GM08714 (cell line): ENCODE measurements around the gene HAAO.
"Not testable (repeated sequence)": the region's sequence is repeated elsewhere in the genome, so short reads cannot be mapped to it uniquely, and the experiment has no call there.

ENCODE experiments used
- H3K4me3 ChIP-seq: fragments of 200-500 bp; sonication (Bioruptor generic); 2 replicates; pipeline ENCODE4 v1.5.1; 2014; ENCODE audit warnings: mild to moderate bottlenecking, low read length, inconsistent platforms
- ZNF274 ChIP-seq: IDR thresholded peaks from 2 replicates; pipeline ENCODE4 v1.6.1; 2012; ENCODE audit warnings: mild to moderate bottlenecking, low read depth, low read length

HAAO gene

DNA sequence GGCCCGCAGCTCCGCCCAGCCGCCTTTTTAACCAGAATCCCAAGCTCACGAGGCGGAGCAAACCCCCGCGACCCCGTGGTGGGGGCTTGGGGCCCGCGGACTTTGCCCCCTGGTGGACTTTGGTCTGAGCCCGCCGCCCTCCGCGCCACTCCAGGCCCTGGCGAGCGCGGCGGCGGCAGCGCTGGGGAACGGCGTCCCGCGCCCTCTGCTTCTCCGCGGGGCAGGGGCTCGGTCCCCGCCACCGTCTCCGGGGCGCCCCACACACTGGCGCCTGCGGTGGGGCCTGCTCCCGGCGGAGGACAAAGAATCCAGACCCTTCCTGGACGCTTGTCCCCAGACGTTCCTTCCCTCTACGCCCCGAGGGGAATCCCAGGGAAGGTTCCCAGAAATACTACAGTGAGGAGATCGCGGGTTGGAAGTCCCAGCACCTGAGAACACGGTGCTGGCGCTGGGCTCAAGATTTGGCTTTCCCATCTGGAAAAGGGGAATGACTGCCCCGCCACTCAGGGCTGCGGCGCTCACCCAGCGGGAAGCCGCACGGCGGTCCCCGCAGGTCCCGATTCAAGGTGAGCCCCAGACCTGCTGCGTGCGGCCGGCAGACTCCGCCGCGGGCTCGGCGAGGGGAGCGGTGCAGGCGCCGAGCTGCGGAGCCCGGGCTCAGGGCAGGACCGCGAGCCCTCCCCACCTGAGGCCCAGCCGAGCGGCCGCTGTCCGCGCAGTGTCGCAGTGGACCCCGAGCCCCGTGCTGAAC, at the start of gene HAAO:
Gene HAAO, minus strand, starts transcription at position 1 of the 751 bp plus-strand sequence. CDS start 47 bp downstream, outside the sequence.
- peak within 1 kb of the TSS; percentile 77 for H3K4me3 ChIP-seq

DNA sequence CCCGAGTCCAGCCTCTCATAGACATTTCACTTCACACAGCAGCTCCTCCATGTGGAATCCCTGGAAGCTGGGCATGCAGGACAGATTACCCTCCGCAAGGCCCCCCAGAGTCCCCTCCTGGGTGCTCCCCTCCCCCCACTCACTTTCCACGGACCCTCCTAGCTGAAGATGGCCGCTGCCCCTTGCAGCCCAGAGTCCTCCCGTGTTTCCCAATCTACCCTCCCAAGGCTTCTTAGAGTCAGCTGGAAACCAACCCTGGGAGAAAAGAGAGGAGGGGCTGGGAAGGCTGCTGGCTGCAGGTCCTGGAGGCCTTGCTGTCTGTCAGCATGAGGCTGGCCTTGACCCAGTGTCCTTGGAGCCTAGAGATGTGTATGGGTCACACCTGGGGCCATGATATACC, 49.0 kb upstream of the HAAO start:
- H3K4me3 ChIP-seq, result no peak overlapping the region
- TF ChIP-seq ZNF274, result no peak

More for the DNA sequence above, at the start of gene HAAO:
- no peak for TF ChIP-seq ZNF274

DNA sequence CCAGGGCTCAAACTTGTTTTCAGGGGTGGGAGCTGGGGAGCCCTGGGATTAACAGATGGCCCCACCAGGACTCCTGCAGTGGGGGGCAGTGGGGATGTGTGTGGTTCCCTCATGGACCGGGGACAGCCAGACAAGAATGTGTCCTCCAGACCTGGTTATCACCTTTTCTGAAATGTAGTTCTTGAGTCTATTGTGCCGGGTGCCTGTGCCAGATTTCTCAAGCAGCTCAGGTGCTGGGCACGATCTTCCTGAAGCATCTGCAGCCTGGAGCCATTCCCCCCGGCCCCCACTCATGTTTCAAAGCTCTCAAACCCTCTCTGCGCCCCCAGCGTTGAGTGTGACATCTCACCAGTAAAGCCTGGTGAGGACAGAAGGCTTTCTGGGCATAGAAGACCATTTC, 48.4 kb upstream of the HAAO start:
- H3K4me3 ChIP-seq, result no peak overlapping the region
- TF ChIP-seq ZNF274, result no peak

DNA sequence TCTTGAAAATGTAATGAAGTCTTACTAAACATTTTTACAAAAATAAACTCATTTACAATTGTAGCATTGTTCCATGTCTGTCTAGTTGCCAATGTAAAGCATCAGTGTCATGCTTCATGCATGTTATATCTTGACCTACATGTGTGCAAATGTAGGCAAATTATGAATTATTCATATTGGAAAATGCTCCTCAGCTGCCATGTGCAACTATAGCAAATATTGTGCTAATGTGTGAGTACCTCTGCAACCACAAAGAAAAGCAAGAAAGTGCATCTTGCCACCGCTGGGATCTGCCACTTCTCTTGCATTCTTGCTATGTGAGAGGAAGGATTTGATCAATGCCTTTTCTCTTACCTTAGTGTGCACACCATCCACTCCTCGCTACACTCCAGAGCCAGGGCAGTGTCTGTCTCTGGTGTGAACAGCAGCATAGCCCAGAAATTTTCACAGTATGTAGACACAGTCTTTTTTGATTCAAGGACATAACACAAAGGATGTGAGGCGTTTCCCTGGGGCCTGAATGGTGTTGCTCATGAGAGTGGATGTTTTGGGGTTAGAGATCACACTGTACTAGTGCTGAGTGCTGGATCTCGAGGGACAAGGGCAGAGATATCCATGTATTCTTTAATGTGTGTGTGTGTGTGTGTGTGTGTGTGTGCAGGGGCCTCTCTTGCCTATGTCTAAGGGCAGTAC, 47.6 kb upstream of the HAAO start:
- TF ChIP-seq ZNF274, result no peak
- H3K4me3 ChIP-seq, result no peak overlapping the region

DNA sequence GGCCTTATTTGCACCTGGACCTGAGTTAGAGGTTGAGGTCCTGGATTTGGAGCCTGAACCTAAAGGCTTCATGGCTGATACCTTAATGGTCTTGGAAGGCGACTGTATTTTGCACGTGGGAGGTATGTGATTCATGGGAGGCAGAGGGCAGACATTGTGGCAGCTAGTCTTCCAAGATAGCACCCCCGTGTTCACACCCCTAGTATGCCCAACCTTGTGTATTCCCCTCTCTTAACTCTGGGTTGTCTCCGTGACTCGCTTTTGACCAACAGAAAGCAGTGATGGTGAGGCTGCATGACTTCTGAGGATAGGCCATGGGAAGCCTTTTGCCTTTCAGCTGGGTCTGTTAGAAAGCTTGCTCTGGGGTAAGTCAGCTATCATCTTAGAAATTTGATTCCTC, 45.8 kb upstream of the HAAO start:
- H3K4me3 ChIP-seq, result no peak overlapping the region
- TF ChIP-seq ZNF274, result no peak

DNA sequence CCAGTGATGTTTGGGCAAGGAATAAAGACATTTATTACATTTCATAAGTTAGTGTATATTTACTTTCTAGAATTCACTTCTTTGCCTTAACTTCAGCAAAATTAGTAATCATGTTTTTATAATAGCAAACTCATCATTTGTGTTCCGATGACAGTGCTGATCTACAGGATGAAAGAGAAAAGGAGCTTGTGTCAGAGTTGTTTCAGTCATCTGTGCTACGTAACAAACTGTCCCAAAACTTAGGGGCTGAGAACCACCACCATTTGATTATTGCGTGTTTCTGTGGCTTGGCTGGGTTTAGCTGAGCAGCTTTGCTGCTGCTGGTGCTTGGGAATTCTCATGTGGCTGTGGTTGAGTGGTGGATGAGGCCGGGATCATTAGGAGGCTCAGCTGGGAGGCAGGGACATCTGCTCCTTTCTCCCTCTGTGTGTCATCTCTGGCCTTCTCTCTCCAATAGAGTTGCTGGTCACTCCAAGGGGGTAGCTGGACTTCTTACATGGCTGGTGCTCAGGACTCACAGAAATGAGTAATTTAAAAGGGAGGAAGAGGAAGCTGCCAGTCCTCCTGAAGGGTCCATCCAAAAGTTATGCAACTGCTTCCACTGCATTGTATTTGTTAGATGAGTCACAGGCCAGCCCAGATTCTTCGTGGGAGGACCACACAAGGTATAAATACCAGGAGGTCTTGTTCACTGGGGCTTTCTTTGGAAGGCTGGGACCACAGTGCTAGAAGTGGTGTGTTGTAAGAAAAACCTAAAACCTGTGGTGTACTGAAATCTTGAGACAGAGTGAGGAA, 43.4 kb upstream of the HAAO start:
- no peak for TF ChIP-seq ZNF274
- no peak overlapping the region for H3K4me3 ChIP-seq

DNA sequence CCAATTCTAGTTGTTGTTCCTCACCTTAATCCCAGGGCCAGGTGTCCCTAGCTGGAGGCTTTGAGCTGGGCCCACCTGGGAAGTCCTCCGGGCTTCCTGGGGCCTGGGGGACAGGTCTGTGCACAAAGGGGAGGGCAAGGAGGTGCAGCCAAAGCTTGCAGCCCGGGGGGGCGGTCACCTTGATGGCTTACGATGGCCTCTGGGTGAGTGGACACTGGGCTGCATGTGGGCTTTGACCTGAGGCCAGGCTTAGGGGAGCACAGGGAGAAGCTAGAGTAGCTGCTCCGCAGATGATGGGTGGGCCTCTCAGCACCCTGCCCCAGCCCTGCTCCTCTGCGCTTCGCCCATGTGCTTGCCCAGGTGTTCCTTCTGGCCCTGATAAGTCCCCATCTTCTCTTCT, 41.8 kb upstream of the HAAO start:
- no peak overlapping the region for H3K4me3 ChIP-seq
- TF ChIP-seq ZNF274, result no peak

DNA sequence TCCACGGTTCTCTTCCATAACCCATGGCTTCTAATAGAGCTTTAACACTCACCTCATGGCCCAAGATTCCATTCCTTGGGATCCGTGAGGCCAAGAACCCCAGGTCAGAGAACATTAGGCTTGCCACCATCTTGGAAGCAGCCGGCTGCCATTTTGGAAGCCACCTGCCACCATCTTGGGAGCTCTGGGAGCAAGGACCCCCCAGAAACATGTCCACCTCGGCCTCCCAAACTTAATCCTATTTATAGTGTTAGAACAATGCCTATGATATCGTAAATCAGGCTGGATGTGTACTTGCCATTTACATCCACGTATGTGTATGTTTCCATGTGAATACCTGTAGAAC, 39.9 kb upstream of the HAAO start:
- TF ChIP-seq ZNF274, result no peak

DNA sequence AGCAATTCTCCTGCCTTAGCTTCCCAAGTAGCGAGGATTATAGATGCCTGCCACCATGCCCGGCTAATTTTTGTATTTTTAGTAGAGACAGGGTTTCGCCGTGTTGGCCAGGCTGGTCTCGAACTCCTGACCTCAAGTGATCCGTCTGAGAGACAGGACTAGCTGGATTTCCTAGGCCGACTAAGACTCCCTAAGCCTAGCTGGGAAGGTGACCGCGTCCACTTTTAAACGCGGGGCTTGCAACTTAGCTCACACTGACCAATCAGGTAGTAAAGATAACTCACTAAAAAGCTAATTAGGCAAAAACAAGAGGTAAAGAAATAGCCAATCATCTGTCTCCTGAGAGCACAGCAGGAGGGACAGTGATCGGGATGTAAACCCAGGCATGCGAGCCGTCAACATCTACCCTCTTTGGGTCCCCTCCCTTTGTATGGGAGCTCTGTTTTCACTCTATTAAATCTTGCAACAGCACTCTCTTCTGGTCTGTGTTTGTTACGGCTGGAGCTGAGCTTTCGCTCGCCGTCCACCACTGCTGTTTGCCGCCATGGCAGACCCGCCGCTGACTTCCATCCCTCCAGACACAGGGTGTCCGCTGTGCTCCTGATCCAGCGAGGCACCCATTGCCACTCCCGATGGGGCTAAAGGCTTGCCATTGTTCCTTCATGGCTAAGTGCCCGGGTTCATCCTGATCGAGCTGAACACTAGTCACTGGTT, 39.3 kb upstream of the HAAO start:
- not testable (repeated sequence) for H3K4me3 ChIP-seq

More for the DNA sequence above, 39.9 kb upstream of the HAAO start:
- no peak overlapping the region for H3K4me3 ChIP-seq

DNA sequence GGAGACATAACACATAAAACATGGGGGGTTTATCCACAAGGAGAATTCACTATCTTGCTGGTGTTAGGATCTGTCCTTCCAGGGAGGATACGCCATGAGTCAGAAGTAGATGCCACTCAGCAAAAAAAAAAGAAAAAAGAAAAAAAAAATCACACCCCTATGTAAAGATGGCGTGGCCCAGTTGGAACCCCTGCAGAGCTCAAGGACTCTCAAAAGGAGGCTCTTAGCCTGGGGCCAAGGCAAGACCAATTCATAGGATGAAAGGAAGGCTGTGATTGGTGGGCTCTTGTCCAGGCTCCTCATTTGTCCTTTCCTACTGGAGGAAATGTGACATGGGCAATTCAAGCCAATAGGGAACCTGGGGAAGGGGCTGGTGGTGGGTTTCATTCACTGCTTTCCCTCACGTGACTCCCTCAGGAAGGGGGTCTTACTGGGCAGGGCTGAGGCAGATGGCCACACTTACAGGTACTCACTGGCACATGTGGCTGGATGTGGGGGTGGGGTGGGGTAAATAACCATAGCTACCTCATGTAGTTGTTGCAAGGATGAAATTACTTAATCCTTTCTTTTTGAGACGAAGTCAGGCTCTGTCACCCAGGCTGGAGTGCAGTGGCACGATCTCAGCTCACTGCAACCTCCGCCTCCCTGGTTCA, 38.7 kb upstream of the HAAO start:
- no peak overlapping the region for H3K4me3 ChIP-seq
- no peak for TF ChIP-seq ZNF274

DNA sequence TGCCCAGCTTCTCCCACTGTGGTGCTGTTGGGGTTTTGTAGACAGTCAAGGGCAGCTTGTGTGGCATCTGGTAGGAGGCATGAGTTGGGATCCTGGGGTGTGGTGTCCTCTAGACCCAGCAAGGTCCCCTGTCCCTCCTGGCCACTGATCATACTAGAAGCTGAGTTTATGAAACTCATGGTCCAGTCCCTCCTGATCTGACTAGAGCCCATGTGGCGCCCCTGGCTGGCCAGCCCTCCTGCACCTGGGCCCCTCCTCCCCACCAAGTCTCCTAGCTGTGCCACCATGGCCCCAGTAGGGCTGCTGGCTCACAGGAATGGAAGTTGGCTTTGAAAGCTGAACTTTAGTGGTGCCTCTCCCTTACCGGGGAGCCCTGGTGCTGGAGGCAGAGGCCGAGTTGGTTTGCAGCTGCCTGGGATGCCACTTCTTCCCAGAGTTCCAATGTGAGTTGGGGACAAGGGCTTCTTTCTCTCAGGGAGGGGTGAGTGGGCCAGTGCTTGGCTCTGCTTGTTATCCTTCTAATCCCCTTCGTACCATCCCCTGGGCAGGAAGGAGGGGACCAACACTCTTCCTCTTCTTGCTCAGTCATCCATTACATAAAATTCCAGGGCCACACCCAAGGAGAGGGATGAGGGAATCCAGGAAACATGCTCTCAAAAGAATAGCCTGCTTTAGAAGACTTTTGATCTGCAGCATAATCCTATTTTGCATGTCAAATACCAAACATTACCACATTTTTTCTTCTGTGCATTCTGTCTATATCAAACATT, 37.5 kb upstream of the HAAO start:
- H3K4me3 ChIP-seq, result no peak overlapping the region
- TF ChIP-seq ZNF274, result no peak

DNA sequence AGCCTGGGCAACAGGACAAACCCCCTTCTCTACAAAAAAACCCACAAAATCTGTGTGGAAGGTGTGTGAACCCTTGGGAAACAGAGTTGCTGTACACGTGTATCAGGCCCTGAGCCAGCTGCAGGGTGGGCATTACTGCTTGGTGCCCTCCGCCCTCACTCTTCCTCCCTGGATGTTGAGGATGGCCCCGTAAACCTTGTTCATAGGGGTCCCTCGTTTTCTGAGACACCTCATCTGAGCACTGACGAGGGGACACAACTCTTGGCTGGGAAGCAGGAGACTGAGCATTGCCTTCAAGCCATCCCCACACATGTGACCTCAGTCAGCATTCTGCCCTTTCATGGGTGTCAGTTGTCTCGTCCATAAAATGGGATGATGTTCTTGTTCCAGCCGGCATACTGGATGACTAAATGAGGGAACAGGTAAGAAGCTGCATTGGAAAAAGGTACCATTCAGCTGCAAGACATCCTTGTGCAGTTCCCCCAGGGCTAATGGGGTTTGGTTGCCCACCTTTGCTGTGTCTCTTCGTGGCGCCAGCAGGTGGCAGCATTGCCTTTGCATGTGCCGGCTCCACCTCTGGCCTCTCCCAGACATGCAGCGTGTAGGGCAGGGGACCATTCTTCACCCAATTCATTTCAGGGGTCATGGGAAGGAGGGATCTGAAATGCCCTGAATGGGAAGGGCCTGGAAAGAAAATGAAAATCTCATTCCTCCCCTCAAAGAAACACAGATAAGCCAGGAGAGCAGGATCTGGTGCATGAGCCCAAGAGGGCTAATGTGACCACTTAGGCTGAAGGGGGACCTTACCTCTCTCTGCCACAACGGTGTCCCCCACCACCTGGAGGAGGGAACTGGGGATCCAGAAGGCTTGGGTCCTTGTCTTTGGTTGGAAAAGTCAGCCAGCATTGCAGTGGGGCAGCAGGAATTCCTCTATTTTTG, 36.4 kb upstream of the HAAO start:
- H3K4me3 ChIP-seq, result no peak overlapping the region
- no peak for TF ChIP-seq ZNF274
